DMS153 (cell line): ENCODE results near the gene ITPRIP.

ENCODE experiments used
- DNase-seq: peaks from one replicate; lab custom pipeline; 2025; lab: John Stamatoyannopoulos, UW

ITPRIP gene

DNA sequence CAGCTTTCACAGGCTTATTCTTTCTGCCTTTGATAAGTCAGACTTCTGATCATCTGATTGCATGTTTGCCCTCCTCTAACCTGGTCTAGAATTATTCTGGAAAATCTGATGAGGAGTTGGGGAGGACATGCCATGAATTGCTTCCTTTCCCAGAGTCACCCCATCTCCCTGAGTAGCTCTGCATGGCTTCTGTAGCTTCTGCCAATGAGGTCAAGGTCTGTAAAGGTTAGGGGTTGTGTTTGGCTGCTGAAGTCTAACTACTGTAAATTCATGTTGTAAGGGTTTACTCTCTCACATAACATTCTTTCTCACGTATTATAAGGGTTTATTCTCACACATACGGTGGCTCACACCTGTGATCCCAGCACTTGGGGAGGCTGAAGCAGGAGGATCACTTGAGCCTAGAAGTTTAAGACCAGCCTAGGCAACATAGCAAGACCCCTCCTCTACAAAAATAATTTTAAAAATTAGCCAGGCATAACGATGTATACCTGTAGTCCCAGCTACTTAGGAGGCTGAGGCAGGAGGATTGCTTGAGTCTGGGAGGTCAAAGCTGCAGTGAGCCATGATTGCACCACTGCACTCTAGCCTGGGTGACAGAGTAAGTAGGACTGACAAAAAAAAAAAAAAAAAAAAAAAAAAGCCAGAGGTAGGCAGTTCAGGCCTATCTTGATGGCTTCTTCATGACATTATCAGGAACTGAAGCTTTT is 58.6 kb downstream of the ITPRIP start:
- DNase-seq = no peak

DNA sequence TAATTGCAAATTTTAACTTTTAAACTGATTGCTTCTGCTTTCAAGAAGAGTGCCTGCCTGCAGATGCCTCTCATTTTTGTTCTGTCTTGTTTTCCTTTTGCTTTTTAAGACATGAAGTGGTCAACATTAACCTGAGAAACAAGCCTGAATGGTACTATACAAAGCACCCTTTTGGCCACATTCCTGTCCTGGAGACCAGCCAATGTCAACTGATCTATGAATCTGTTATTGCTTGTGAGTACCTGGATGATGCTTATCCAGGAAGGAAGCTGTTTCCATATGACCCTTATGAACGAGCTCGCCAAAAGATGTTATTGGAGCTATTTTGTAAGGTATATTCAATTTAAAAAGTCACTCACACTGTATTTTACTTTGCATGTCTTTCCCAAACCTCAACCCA is 60.5 kb downstream of the ITPRIP start:
- peak; percentile 76 for DNase-seq

DNA sequence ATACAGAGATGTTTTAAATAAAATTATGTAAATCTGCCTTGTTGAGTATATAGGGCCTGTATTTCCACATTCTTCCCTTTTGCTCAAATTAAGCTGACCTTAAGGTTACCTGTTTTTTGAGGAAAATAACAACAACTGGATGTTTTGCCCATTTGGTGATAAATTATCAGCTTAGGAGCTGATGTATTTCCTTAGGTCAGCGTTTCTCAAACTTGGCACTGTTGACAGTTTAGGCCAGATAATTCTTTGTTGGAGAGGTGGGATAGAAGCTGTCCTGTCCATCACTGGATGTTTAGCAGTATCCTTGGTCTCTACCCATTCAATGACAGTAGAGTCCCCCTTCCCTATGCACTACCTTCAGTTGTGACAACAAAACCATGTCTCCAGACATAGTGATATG is 62.1 kb downstream of the ITPRIP start:
- DNase-seq = no peak

DNA sequence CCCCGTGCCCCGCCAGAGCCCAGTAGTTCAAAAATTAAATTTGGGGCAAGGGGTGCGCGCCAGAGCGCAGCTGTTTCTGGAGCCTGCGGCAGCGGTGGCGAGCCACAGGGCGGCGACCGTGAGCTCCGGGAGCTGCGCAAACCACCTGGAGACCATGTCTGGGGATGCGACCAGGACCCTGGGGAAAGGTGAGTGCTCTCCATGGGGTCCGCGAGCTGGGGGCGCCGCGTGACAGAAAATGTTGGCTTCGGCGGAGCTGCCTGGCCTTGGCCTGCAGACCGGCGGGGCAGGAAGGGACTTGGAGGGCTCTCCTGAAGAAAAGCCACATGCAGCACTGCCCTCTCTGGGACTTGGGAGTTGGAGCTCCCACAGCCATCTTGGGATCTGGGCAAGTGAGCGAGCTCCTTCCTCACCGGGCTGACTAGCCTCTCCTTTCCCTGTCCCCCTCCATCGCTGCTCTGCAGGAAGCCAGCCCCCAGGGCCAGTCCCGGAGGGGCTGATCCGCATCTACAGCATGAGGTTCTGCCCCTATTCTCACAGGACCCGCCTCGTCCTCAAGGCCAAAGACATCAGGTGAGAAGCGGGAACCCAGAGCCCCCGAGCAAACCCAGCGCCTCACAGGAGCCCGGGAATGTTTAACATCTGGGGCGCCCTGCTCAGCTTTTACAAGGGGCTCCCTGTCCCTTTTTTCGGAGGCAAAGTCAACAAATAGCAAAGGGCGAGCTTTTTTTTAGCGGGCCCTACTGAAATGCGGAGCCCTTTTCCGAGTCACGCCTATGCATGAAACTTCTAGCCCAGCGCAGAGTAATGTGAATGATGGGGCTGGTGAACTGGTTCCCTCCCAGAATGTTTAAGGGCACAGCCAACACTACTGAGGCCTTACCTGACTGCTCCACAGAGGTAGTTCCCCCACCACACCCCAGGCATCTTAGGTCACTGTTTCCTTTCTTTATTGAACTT is 63.2 kb downstream of the ITPRIP start:
- DNase-seq = no peak

DNA sequence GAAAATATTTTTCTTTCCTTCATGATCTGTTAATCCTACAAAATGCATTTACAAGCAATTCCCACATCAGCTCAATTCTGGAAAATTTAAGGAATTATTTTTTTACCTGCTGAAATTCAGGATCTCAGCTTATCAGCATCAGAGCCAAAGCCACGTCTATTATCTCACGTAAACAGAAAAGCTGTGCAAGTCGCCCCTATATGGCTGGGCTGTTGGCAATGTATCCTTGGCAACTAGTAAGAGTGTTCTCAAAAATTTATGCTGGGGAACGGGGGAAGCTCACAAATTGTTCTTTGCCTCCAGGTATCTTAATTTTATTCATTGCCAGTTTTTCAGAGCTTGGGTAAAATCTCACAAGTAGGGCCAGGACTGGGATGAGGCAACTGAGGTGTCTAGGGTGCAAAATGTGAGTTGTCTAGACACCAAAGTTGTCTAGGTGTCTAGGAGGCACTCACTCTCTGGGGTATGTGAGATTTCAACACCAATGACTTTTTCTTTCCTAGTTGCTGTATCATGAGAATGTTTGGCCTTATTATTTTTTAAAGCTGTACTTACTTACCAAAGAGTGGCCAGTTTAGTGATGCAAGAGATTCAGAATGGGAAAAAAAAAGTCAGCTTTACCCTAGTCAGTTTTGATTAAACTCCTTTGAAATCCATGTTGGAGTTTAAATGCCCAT is 64.2 kb downstream of the ITPRIP start:
- DNase-seq = no peak

DNA sequence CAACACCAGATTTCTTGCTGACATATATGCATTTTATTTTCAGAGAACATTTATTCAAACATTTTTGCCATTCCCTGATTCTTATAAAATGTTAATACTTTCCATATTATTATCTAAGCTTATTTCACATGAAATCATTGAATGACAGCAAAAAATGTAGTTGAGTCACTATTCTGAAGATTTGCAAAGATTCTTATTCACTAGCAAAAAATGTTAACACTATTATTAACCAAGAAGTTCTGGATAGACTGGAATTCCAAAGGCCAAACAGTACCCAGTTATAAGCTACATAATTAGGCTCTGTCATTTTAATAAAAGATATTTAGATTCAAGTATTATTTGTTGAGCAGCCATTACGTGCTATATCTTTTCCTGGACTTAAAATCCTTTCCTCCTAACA is 65.0 kb downstream of the ITPRIP start:
- DNase-seq = no peak

DNA sequence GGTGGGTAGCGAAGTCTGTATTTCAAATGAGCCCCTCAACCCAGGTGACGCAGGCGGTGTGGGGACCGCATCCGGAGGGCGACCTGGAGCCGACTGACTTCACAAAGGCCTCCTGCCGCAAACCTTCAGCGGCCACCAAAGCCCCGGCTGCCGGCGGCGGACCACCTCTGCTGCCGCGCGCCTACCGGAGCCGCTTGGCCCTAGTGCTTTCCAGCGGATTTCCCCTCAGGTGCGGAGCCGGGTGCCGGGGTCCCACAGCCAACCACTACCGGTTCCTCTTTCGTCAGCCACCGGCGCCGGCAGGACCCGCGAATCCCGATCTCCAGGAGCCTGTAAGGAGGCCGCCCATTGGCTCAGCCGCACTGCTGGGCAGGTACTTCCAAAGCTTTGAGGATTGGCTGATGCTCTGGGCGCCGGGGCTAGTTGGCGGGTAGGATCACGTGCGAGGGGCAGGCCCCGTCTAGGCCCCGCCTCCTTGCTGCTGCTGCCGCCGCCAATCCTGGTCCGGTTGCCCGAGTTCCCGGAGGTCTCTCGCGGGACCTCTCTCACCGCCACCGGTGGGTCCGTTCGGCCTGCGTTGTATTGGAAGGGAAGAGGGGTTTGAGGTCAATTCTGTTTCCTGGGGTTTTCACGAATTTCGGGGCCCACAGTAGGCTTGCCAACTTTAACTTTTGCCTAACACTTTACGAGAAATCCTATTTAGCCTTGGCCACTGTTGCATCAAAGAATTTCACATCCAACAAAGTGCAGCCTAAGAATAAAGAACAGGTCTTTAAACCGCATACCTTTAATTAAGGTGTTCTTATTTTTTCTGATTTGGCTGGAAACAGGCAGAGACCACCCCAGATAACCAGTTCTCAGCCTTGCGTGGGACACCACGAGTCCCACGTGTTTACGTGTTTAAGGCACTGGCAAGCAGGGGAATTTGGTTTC is 69.3 kb downstream of the ITPRIP start, which contains the start of gene GSTO2:
Gene GSTO2 (plus strand): TSS at position 472 of the 933 bp plus-strand sequence. CDS start 5,732 bp downstream, outside the sequence.
- peak; percentile 97 for DNase-seq

DNA sequence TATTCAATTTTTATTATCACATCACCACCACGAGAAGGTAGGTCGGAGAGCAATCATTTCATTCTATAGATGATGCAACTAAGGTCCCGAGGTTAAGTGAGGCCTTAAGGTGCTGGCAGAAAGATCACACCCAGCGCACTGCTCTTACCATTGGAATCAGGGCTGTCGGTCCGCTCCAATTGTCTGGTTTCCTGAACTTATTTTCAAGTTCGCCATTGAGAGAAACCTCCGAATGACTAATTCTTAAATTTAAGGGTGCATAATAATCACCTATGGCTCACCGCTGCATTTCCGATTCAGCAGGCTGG is 69.9 kb downstream of the ITPRIP start:
- DNase-seq = no peak

DNA sequence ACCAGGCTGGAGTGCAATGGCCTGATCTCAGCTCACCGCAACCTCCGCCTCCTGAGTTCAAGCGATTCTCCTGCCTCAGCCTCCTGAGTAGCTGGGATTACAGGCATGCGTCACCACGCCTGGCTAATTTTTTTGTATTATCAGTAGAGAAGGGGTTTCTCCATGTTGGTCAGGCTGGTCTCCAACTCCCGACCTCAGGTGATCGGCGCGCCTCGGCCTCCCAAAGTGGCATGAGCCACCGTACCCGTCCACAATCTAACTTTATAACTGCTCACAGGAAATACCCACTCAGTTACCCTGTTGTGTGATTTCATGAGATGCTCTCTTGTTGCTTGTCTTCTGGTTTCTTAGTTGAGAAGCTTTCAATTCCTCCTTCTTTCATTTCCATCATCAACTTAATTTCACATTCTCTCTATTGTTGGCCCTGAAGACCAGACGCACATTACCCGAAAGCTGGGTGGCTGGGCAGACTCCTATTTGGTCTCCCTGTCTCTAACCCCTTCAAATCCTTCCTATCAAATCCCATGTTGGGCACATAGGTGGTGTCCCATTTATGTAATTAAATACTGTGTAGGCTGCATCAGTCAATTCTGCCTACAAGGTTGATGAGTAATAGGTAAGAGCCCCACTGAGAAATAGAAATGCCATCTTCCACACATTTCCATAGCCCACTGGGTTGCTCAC is 70.4 kb downstream of the ITPRIP start:
- no peak for DNase-seq

DNA sequence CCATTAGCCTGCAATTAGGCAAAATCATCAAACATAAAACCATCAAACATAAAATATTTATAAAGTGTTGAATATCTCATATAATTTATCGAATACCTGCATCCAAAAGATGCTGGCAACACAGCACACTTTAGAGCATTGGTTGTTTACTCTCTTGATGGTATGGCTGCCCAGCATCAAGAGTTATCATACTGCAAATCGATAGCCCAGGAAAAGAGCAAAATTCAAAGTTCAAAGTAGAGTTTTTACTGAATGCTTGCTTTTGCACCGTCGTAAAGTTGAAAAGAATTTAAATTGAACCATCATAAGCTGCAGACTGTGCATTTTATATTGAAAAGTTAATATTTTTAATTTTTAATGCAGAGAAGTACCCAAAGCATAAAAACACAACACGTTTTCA is 73.5 kb downstream of the ITPRIP start:
- no peak for DNase-seq

DNA sequence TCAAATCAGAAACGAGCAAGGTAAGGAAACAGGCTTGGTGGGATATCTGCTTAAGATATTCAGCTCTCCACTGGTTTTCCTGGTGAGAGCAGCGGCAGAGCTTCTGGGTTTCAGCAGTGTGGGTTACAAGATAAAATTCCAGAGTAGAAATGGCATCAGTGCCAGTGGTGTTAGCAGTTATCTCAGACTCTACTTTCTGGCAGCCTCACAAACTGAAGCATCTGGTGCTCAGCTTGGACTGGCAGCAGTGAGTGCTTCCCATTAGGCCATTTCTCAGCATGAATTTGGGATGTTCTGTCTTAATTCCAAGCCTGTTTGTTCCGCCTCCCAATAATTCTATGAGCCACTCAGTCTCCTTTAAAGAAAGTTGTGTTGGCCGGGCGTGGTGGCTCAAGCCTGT is 76.2 kb downstream of the ITPRIP start:
- DNase-seq = no peak

DNA sequence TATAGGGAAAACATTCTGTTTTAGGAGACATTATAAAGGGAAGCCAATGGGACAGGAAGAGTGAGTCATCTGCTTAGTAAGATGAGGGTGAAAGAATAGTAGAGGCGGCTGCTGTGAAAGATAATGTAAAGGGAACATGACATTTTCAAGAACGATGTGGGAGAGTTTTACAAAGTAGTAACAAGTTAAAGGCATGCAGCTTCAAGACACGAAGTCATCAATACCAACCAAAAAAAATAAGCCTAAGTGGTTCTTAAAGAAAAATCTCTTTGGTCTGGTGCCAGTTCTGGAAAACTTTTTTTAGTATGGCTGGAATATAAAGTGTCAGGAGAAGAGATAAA is 77.5 kb downstream of the ITPRIP start:
- no peak for DNase-seq

DNA sequence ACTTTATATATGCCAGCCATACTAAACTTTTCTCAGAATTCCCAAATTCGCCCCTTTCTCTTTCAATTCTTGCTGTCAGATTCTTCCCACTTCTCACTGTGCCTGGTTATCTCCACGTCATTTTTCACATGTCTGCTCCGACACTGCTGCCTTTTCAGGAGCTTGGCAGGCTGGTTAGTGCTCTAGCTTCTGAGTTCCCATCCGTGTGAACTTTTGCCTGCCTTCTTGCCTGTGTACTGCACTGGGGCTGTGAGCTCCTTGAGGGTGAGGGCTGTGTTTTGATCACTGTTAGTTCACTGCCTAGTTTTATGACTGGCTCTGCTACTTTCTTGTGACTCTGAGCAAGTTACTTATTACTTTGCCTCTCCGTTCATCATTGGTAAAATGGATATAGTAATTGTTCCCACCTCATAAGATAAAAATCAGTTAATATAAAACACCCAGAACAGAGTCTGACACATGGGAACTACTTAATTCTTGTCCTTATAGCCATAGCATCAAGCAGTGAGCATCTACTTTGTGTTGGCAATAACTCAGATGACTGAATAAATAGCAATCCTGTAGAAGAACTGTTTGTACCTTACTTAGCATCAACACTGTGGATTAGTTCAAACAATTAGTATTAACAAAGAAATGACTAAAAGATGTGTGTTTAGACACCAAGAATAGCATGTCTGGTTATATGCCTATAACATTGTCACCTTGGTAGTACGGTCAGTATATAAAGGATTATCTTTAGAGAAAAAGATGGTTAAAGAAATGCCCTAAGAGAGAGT is 78.1 kb downstream of the ITPRIP start:
- DNase-seq = no peak
